HL-60 (cell line): ENCODE results near the gene ROBO1.

Experiments
- CTCF ChIP-seq: IDR thresholded peaks from one replicate; pipeline ENCODE4 v1.5.1; 2011; ENCODE audit warnings: low read length, control low read depth, inconsistent platforms; ENCODE audit not compliant: insufficient read depth
- GABPA ChIP-seq: IDR thresholded peaks from 2 replicates; pipeline ENCODE4 v1.6.1; 2012; ENCODE audit warnings: low read depth
- POLR2AphosphoS5 ChIP-seq: IDR thresholded peaks from 2 replicates; pipeline ENCODE4 v1.6.1; 2012; ENCODE audit warnings: low read depth
- REST ChIP-seq: IDR thresholded peaks from 2 replicates; pipeline ENCODE4 v1.6.1; 2012; ENCODE audit warnings: low read depth; ENCODE audit not compliant: insufficient replicate concordance
- SPI1 ChIP-seq: IDR thresholded peaks from 2 replicates; pipeline ENCODE4 v1.6.1; 2012; ENCODE audit warnings: low read depth, mild to moderate bottlenecking, borderline replicate concordance

- TF ChIP-seq CTCF = no peak
- no peak for TF ChIP-seq REST
- no peak for TF ChIP-seq POLR2AphosphoS5
- no peak for TF ChIP-seq GABPA
- TF ChIP-seq SPI1 = no peak
These were observed 42.3 kb upstream of the ROBO1 start for GRCh38 chr3:79810092-79810491.
